ENCODE data around the gene TMEM62.

DNA sequence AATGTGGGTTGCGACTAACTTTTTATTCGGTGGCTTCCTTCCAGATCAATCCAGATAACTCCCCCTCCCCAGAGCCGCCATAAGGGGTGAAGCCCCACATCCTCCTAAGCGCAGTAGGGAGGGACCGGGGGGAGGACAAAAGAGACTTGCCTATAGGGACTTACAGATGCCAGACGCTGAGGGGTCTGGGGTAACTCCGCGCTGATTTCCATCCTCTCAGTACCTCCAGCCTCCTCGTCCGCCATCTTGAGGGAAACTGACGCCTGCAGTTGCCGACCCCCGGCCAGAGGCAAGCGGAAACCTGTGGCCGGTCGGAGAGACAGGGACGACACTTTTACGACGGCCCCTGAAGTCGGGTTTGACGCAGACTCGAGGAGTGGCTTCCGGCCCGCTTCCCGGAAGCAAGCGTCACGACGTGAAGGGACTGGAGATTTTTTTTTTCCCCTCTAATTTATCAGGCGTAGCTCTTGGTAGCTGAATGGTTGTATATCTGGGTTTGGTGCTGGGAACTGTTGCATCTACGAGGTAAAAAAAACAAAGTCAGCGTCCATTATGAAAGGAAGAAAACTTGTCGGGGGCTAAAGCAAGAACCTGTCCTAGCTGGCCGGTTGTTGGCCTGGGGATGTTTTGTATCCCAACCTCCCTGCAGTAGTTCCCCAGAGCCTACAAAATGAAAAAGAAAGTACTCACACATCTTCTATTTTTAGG, 27.5 kb upstream of the TMEM62 start, which contains the start of gene UBR1:
- TF ChIP-seq SREBF2 (IDR thresholded peaks at IDR 0.05) (no peak), POLR2AphosphoS2 (conservative IDR thresholded peaks at IDR 0.05; ENCODE audit: low read length) (no peak), POLR2A (IDR thresholded peaks at IDR 0.05; ENCODE audit: low read length) (peak; percentile 40), ESRRA (IDR thresholded peaks at IDR 0.05; ENCODE audit: borderline replicate concordance, low read length) (no peak), HDAC2 (IDR thresholded peaks at IDR 0.05) (no peak), MYC (IDR thresholded peaks at IDR 0.05; ENCODE audit: borderline replicate concordance, low read length) (no peak), HOXA7 (CRISPR knock-in tag; IDR thresholded peaks at IDR 0.05) (no peak), CTCF (IDR thresholded peaks at IDR 0.05) (no peak), SMC3 (IDR thresholded peaks at IDR 0.05) (no peak)
- TF ChIP-seq, protein P1, sequence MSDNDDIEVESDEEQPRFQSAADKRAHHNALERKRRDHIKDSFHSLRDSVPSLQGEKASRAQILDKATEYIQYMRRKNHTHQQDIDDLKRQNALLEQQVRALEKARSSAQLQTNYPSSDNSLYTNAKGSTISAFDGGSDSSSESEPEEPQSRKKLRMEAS (IDR thresholded peaks at IDR 0.05): peak; percentile 18; the same call in 1 of the 2 replicates
